Thoracic aorta (tissue), 2 donors: ENCODE measurements around the gene RMND5A. TPM values are rescaled to one million over a fixed set of nuclear protein-coding genes. Genes with fewer than 3 reads are reported as not detected.
A peak's percentile ranks its signal among the peaks of the same experiment; 100 is the strongest.

Experiments used
- ATAC-seq: fragments of 150-250 bp; one replicate; pipeline ENCODE4 v1.8.0; 2017; ENCODE audit warnings: low read depth; ENCODE audit not compliant: insufficient number of reproducible peaks, low FRiP score
- DNase-seq: peaks from one replicate; pipeline ENCODE4 v3.0.0-alpha.2; 2020; ENCODE audit warnings: low spot score
- H3K27ac ChIP-seq, 2 donors: fragments of 200-600 bp; sonication (generic); 1 replicate in 1 of 2; 2 replicates in 1 of 2; pipeline ENCODE4 v1.5.1; 2016; ENCODE audit warnings: mild to moderate bottlenecking in 2 of 2, moderate library complexity in 2 of 2
- H3K27me3 ChIP-seq: fragments of 200-600 bp; sonication (generic); replicated peaks from 2 replicates; pipeline ENCODE4 v1.6.0; 2016; ENCODE audit warnings: mild to moderate bottlenecking; ENCODE audit not compliant: insufficient read depth
- H3K36me3 ChIP-seq: fragments of 200-600 bp; sonication (generic); one replicate; pipeline ENCODE4 v1.5.1; 2016
- H3K4me1 ChIP-seq, 2 donors: fragments of 200-600 bp; sonication (generic); 1 replicate in 1 of 2; 2 replicates in 1 of 2; pipeline versions ENCODE4 v1.5.1 to v1.6.0; 2016; ENCODE audit warnings: low read depth in 2 of 2, mild to moderate bottlenecking in 1 of 2; ENCODE audit not compliant: control insufficient read depth in 1 of 2
- H3K4me3 ChIP-seq: fragments of 200-600 bp; sonication (generic); 2 replicates; pipeline ENCODE4 v1.5.1; 2016; ENCODE audit warnings: mild to moderate bottlenecking
- H3K9me3 ChIP-seq: fragments of 200-600 bp; sonication (generic); 2 replicates; pipeline ENCODE4 v1.5.1; 2016
- CTCF ChIP-seq: fragments of 200-600 bp; sonication (generic); IDR thresholded peaks from one replicate; pipeline ENCODE4 v1.5.1; 2019; ENCODE audit warnings: antibody characterized with exemption
- total RNA-seq, 2 donors: library from RNA; depleted of rRNA; stranded (reverse); fragments of >200 nt; gene quantifications; one replicate each; pipeline versions ENCODE4 v1.1.0 to v1.2.3, GENCODE V29; 2016

The RMND5A gene
- total RNA-seq, 2 donors from 2014 or later, result 23.8 to 27.7 TPM

GRCh38 chr2:86807133-86807467 lies 87.0 kb downstream of the RMND5A start:
- DNase-seq (no peak), ATAC-seq (no peak)
- no peak for TF ChIP-seq CTCF
- no peaks in the 10 kb centered on the region for H3K36me3 ChIP-seq
- H3K4me1 ChIP-seq, result peaks cover 18 to 22% of the 10 kb centered on the region in 2 donors
- H3K27me3 ChIP-seq, result peaks cover 6% of the 10 kb centered on the region
- H3K4me3 ChIP-seq, result peak overlapping the region; percentile 71
- H3K9me3 ChIP-seq, result no peaks in the 10 kb centered on the region
- H3K27ac ChIP-seq, result no peak overlapping the region

GRCh38 chr2:86807468-86808275 lies 87.6 kb downstream of the RMND5A start:
- H3K4me1 ChIP-seq, result peaks cover 18 to 22% of the 10 kb centered on the region in 2 donors
- H3K27me3 ChIP-seq, result peaks cover 6% of the 10 kb centered on the region
- TF ChIP-seq CTCF, result no peak
- no peak overlapping the region for H3K27ac ChIP-seq
- ATAC-seq (no peak), DNase-seq (no peak)
- peak overlapping the region; percentile 71 for H3K4me3 ChIP-seq
- H3K9me3 ChIP-seq, result no peaks in the 10 kb centered on the region
- no peaks in the 10 kb centered on the region for H3K36me3 ChIP-seq

GRCh38 chr2:86808315-86809161 lies 88.4 kb downstream of the RMND5A start:
- Histone ChIP-seq H3K27ac (no peak overlapping the region), H3K9me3 (no peaks in the 10 kb centered on the region), H3K4me3 (peak overlapping the region; percentile 71), H3K4me1 (peaks cover 18 to 22% of the 10 kb centered on the region in 2 donors), H3K36me3 (no peaks in the 10 kb centered on the region), H3K27me3 (peaks cover 6% of the 10 kb centered on the region)
- TF ChIP-seq CTCF, result peak; percentile 90
- peak; percentile 43 for DNase-seq
- peak; percentile 85 for ATAC-seq

GRCh38 chr2:86809481-86810121 lies 89.5 kb downstream of the RMND5A start:
- no peak for DNase-seq
- Histone ChIP-seq H3K4me3 (peak overlapping the region; percentile 30), H3K36me3 (no peaks in the 10 kb centered on the region), H3K9me3 (no peaks in the 10 kb centered on the region), H3K27ac (no peak overlapping the region), H3K4me1 (peaks cover 18 to 22% of the 10 kb centered on the region in 2 donors), H3K27me3 (peaks cover 6% of the 10 kb centered on the region)
- no peak for ATAC-seq
- no peak for TF ChIP-seq CTCF

- no peaks in the 10 kb centered on the region for H3K36me3 ChIP-seq
- no peaks in the 10 kb centered on the region for H3K9me3 ChIP-seq
- ATAC-seq (no peak), DNase-seq (no peak)
- no peaks in the 10 kb centered on the region for H3K27me3 ChIP-seq
- no peak for TF ChIP-seq CTCF
- H3K4me3 ChIP-seq, result no peak overlapping the region
- H3K4me1 ChIP-seq, result no peaks in the 10 kb centered on the region
- no peak overlapping the region for H3K27ac ChIP-seq
Measured at GRCh38 chr2:86815611-86816010, 95.5 kb downstream of the RMND5A start.
